Liver (tissue), 3 donors: Measurements from ENCODE around the gene PRELID1.

ENCODE experiments used
- FOXA1 ChIP-seq: IDR thresholded peaks from 2 replicates; pipeline ENCODE4 v1.6.1; 2016; ENCODE audit warnings: antibody characterized with exemption
- HNF4G ChIP-seq: IDR thresholded peaks from 2 replicates; pipeline ENCODE4 v1.6.1; 2016; ENCODE audit warnings: antibody characterized with exemption
- RAD21 ChIP-seq, 2 donors: IDR thresholded peaks; 2 replicates each; pipeline ENCODE4 v1.6.1; 2016; ENCODE audit warnings: antibody characterized with exemption in 2 of 2, mild to moderate bottlenecking in 2 of 2
- TAF1 ChIP-seq: conservative IDR thresholded peaks from 2 replicates; pipeline ENCODE4 v1.6.1; 2016; ENCODE audit warnings: antibody characterized with exemption, mild to moderate bottlenecking
- YY1 ChIP-seq: IDR thresholded peaks from 2 replicates; pipeline ENCODE4 v1.6.1; 2016; ENCODE audit warnings: antibody characterized with exemption, mild to moderate bottlenecking
- TF ChIP-seq, protein P1 (sequence below): fragments of 150-350 bp; IDR thresholded peaks from 2 replicates; pipeline ENCODE4 v1.5.1; 2017; ENCODE audit warnings: improper control_type of control experiment, low read depth, low read length; ENCODE audit not compliant: missing input control
- donor health status: healthy.
- donor health status: healthy.

DNA sequence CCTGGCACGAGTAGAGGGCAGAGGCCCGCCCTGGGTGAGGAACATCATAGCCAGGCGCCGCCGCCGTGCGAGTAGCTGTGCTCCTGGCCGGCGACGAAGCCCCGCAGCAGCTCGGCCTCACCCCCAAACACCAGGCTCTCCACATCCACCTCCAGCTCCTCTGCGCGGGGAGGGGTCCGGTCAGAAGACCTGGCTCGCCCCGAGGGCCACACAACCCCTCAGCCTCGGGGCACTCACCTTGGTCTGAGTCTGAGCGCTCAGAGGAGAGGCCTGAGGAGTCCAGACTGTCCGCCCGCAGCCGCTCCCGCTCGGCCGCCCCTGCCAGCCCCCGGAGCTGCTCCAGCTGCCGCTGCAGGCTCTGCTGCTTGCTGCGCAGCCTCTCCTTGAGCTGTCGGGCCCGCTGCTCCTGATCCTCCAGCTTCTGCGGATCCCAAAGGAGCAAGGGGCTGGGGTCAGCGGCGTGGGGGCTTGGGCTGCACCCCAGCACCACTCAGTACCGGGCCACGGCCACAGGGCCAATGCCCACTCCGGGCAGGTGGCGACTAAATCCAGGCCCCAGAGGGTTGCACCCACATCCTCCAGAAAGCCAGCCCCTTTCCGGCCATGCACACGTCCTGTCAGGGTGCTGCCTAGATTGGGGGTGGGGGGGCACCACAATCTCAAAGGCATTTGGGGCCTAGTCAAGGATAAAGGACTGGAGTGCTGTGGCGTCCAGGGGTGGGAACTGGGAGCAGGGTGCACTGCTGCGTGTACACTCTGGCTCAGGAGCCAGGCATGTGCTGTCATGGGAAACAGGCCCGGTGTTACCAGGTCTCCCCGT, 4.2 kb downstream of the PRELID1 start:
- TF ChIP-seq, protein P1, sequence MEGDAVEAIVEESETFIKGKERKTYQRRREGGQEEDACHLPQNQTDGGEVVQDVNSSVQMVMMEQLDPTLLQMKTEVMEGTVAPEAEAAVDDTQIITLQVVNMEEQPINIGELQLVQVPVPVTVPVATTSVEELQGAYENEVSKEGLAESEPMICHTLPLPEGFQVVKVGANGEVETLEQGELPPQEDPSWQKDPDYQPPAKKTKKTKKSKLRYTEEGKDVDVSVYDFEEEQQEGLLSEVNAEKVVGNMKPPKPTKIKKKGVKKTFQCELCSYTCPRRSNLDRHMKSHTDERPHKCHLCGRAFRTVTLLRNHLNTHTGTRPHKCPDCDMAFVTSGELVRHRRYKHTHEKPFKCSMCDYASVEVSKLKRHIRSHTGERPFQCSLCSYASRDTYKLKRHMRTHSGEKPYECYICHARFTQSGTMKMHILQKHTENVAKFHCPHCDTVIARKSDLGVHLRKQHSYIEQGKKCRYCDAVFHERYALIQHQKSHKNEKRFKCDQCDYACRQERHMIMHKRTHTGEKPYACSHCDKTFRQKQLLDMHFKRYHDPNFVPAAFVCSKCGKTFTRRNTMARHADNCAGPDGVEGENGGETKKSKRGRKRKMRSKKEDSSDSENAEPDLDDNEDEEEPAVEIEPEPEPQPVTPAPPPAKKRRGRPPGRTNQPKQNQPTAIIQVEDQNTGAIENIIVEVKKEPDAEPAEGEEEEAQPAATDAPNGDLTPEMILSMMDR, result no peak
- TF ChIP-seq YY1 (no peak), FOXA1 (no peak), RAD21 (IDR thresholded peaks at IDR 0.05) (no peak), HNF4G (no peak), TAF1 (no peak)
